GM12878 (cell line): ENCODE results near the gene HMGB4. TPM values are rescaled to one million over a fixed set of nuclear protein-coding genes. Genes with fewer than 3 reads are reported as not detected.

Source experiments
- ATAC-seq: fragments of 200-7000 bp; cut with Tn5 transposase; 3 replicates; pipeline ENCODE4 v1.9.1; 2020; ENCODE audit warnings: mild to moderate bottlenecking, moderate library complexity
- BruUV-seq: library from RNA; stranded (reverse); fragments of 400-500 nt; replicated peaks from 2 replicates; lab custom pipeline; 2021; lab: Mats Ljungman, UMichigan
- CTCF ChIA-PET: fragments of 300-600 bp; sonication (Branson Sonifier 250); formaldehyde crosslinking; extraction: SDS; loops from one replicate; lab custom pipeline; 2021; ENCODE audit warnings: inconsistent platforms; lab: Yijun Ruan, JAX
- POLR2A ChIA-PET: fragments of 350-600 bp; formaldehyde crosslinking; extraction: SDS; loops from one replicate; lab custom pipeline; 2021; ENCODE audit warnings: inconsistent platforms; lab: Charles Lee
- RAD21 ChIA-PET: fragments of 300-600 bp; sonication (Branson Sonifier 250); formaldehyde crosslinking; loops from one replicate; lab custom pipeline; 2023; ENCODE audit warnings: antibody characterized with exemption; ENCODE audit not compliant: unreplicated experiment; lab: Charles Lee
- SMC1A ChIA-PET: fragments of 300-600 bp; sonication (Branson Sonifier 250); formaldehyde crosslinking; loops from one replicate; lab custom pipeline; 2023; ENCODE audit not compliant: unreplicated experiment, uncharacterized antibody; lab: Charles Lee
- DNase-seq: peaks from one replicate; pipeline ENCODE4 v3.0.0-alpha.2; 2011; ENCODE audit warnings: low read depth, low spot score
- FAIRE-seq: peaks from 3 replicates; lab custom pipeline; 2011; peaks lifted over from hg19 to GRCh38; lab: Jason Lieb, UNC
- H2AFZ ChIP-seq: 2 replicates; pipeline ENCODE4 v1.6.0; 2011; ENCODE audit warnings: low read depth, low read length, control low read depth; ENCODE audit not compliant: control insufficient read depth
- H3K27ac ChIP-seq: 2 replicates; pipeline ENCODE4 v1.5.1; 2011; ENCODE audit warnings: control low read depth; ENCODE audit not compliant: control insufficient read depth, insufficient read depth
- H3K27me3 ChIP-seq, 2 experiments: replicated peaks in 1 of 2; 2 replicates each; pipeline versions ENCODE4 v1.6.0 to v1.6.1; 2011; ENCODE audit warnings: low read length in 1 of 2; ENCODE audit not compliant: control insufficient read depth in 2 of 2, insufficient read depth in 2 of 2
- H3K36me3 ChIP-seq, 2 experiments: 2 replicates each; pipeline ENCODE4 v1.5.1; 2011; ENCODE audit warnings: low read length in 1 of 2; ENCODE audit not compliant: control insufficient read depth in 2 of 2, insufficient read depth in 2 of 2
- H3K4me1 ChIP-seq: 2 replicates; pipeline ENCODE4 v1.6.1; 2011; ENCODE audit warnings: mild to moderate bottlenecking, low read length, moderate library complexity, mixed read lengths; ENCODE audit not compliant: control insufficient read depth, insufficient read depth
- H3K4me2 ChIP-seq: 2 replicates; pipeline ENCODE4 v1.6.0; 2011; ENCODE audit warnings: control low read depth; ENCODE audit not compliant: control insufficient read depth, insufficient read depth
- H3K4me3 ChIP-seq: fragments of 200-600 bp; sonication (generic); 2 replicates; pipeline ENCODE4 v1.5.1; 2016
- H3K79me2 ChIP-seq: 2 replicates; pipeline ENCODE4 v1.6.0; 2011; ENCODE audit warnings: low read length; ENCODE audit not compliant: control insufficient read depth, insufficient read depth
- H3K9ac ChIP-seq: 2 replicates; pipeline ENCODE4 v1.8.0; 2011; ENCODE audit warnings: low read length, control low read depth, mixed read lengths; ENCODE audit not compliant: control insufficient read depth, insufficient read depth
- H3K9me3 ChIP-seq: replicated peaks from 3 replicates; pipeline ENCODE4 v1.5.1; 2011; ENCODE audit warnings: mild to moderate bottlenecking, low read length; ENCODE audit not compliant: control insufficient read depth, insufficient read depth
- H4K20me1 ChIP-seq: 2 replicates; pipeline ENCODE4 v1.6.0; 2011; ENCODE audit not compliant: control insufficient read depth, insufficient read depth
- ASH2L ChIP-seq: fragments of 300-600, 200-600 bp; sonication (generic); IDR thresholded peaks from 2 replicates; pipeline ENCODE4 v1.6.1; 2017; ENCODE audit warnings: low read depth, mild to moderate bottlenecking, borderline replicate concordance
- ATF7 ChIP-seq: fragments of 450-650 bp; IDR thresholded peaks from 2 replicates; pipeline ENCODE4 v1.6.1; 2016; ENCODE audit warnings: low read depth, mild to moderate bottlenecking
- BCL11A ChIP-seq: IDR thresholded peaks from 2 replicates; pipeline ENCODE4 v1.6.1; 2011; ENCODE audit warnings: low read depth, low read length
- ESRRA ChIP-seq: IDR thresholded peaks from 2 replicates; pipeline ENCODE4 v1.6.1; 2012; ENCODE audit warnings: mild to moderate bottlenecking, low read length, improper control_type of control experiment
- GABPA ChIP-seq: IDR thresholded peaks from 2 replicates; pipeline ENCODE4 v1.6.1; 2014; ENCODE audit warnings: antibody characterized with exemption, low read depth, mild to moderate bottlenecking, inconsistent platforms
- POLR2AphosphoS2 ChIP-seq: IDR thresholded peaks from 2 replicates; pipeline ENCODE4 v1.6.1; 2011; ENCODE audit warnings: low read depth, mild to moderate bottlenecking, low read length, improper control_type of control experiment, moderate library complexity
- PRDM15 ChIP-seq: fragments of 450-650 bp; formaldehyde crosslinking; IDR thresholded peaks from 2 replicates; pipeline ENCODE4 v1.4.0; 2020; ENCODE audit warnings: mild to moderate bottlenecking, moderate library complexity
- SP1 ChIP-seq: IDR thresholded peaks from one replicate; pipeline ENCODE4 v1.6.1; 2011; ENCODE audit warnings: low read depth, low read length
- SUZ12 ChIP-seq: fragments of 200-600 bp; sonication (generic); IDR thresholded peaks from one replicate; pipeline ENCODE4 v1.6.1; 2018; ENCODE audit warnings: antibody characterized with exemption, mild to moderate bottlenecking; ENCODE audit not compliant: unreplicated experiment
- TBL1XR1 ChIP-seq: IDR thresholded peaks from 2 replicates; pipeline ENCODE4 v1.6.1; 2012; ENCODE audit warnings: low read depth, low read length, improper control_type of control experiment
- ZNF592 ChIP-seq: fragments of 450-650 bp; IDR thresholded peaks from 2 replicates; pipeline ENCODE4 v1.6.1; 2017; ENCODE audit warnings: mild to moderate bottlenecking, moderate library complexity
- WGBS: methylation state at CpG from one replicate; pipeline ENCODE4 v1.1.6; 2016; ENCODE audit warnings: low lambda C conversion rate; ENCODE audit not compliant: insufficient replicate concordance, insufficient coverage; ENCODE audit errors: missing lambda C conversion rate; 5-methylcytosine and 5-hydroxymethylcytosine counted together
- in situ Hi-C: fragments of 300-500 bp; cut with MboI; formaldehyde crosslinking; loops from 9 replicates; pipeline ENCODE4 v1.14.3; 2018; ENCODE audit warnings: mixed read lengths
- intact Hi-C: fragments of 100-400 bp; cut with micrococcal nuclease; formaldehyde crosslinking; loops from one replicate; pipeline ENCODE4 v1.14.2; 2022; ENCODE audit not compliant: unreplicated experiment
- polyA plus RNA-seq, 11 experiments: library from polyadenylated mRNA; depleted of rRNA in 4 of 11; unstranded in 6 of 11; stranded (reverse) in 5 of 11; fragments of >200 nt; fragmentation: Nextera tagmentation in 4 of 11; fragmentation: Illumina TruSeq in 1 of 11; extraction: Ambion mirVana in 4 of 11; extraction: Trizol in 1 of 11; gene quantifications; 1 replicate in 1 of 11; 2 replicates in 10 of 11; pipeline versions ENCODE4 v1.2.1 to v1.2.3, GENCODE V29; 2011 to 2016; ENCODE audit warnings: inconsistent platforms in 2 of 11, missing spikeins in 2 of 11, low read depth in 1 of 11
- total RNA-seq, 4 experiments: library from RNA; depleted of rRNA in 3 of 4; stranded (reverse); fragments of >200 nt in 3 of 4; fragmentation: Illumina TruSeq in 1 of 4; extraction: Trizol in 1 of 4; gene quantifications; 2 replicates each; pipeline versions ENCODE4 v1.2.1 to v1.2.3, GENCODE V29; 2013 to 2021

Gene HMGB4
- total and polyA plus RNA-seq, 10 of the 15 experiments (the other 5 are each of a cell fraction or from before 2014, with no cell fraction given), result not detected

GRCh38 chr1:33864460-33865389, 846 bp downstream of the HMGB4 start (continued):
- no peak for TF ChIP-seq PRDM15 (CRISPR knock-in tag)
- TF ChIP-seq ATF7, result no peak
- TF ChIP-seq GABPA, result no peak
- TF ChIP-seq ASH2L, result no peak

- RAD21 ChIA-PET, result no interaction called here
- FAIRE-seq, result no peak
- no peak for ATAC-seq
- TF ChIP-seq SUZ12 (no peak), POLR2AphosphoS2 (no peak), SP1 (no peak), TBL1XR1 (no peak), BCL11A (no peak), ZNF592 (no peak), ESRRA (no peak)
Measured at GRCh38 chr1:33866281-33866680, 2.4 kb downstream of the HMGB4 start.

More at GRCh38 chr1:33866281-33866680, 2.4 kb downstream of the HMGB4 start:
- Histone ChIP-seq H3K79me2 (no peaks in the 10 kb centered on the region), H3K9me3 (no peaks in the 10 kb centered on the region; the same call in 2 of the 3 replicates), H3K27ac (no peak overlapping the region), H3K4me2 (no peak overlapping the region), H3K27me3 (no peaks in the 10 kb centered on the region), H3K36me3 (no peaks in the 10 kb centered on the region), H3K9ac (no peak overlapping the region), H3K4me1 (no peaks in the 10 kb centered on the region), H2AFZ (no peak overlapping the region), H3K4me3 (no peak overlapping the region), H4K20me1 (no peaks in the 10 kb centered on the region)
- intact Hi-C loops (no loop called here), in situ Hi-C loops (no loop called here)
- WGBS, result 32% methylated on average over 6 of the region's 6 CpGs
- no TSS peak for BruUV-seq
- ChIA-PET POLR2A (interaction anchor here (0.5 kb wide), 1 partner anchor 205 kb away, joined by 5 read pairs; no protein-coding TSS in a partner anchor), CTCF (no interaction called here), SMC1A (no interaction called here)
- DNase-seq, result no peak
